Measurements from ENCODE around the gene SCLY. TPM values are rescaled to one million over a fixed set of nuclear protein-coding genes. Genes with fewer than 3 reads are reported as not detected.

Gene SCLY
- total and polyA plus RNA-seq, 2 of the 8 experiments (the other 6 are each of a cell fraction or from before 2014, with no cell fraction given) = 79.0 to 79.5 TPM

GRCh38 chr2:238030422-238031155 is 30.2 kb upstream of the SCLY start (continued):
- TF ChIP-seq, protein P1, sequence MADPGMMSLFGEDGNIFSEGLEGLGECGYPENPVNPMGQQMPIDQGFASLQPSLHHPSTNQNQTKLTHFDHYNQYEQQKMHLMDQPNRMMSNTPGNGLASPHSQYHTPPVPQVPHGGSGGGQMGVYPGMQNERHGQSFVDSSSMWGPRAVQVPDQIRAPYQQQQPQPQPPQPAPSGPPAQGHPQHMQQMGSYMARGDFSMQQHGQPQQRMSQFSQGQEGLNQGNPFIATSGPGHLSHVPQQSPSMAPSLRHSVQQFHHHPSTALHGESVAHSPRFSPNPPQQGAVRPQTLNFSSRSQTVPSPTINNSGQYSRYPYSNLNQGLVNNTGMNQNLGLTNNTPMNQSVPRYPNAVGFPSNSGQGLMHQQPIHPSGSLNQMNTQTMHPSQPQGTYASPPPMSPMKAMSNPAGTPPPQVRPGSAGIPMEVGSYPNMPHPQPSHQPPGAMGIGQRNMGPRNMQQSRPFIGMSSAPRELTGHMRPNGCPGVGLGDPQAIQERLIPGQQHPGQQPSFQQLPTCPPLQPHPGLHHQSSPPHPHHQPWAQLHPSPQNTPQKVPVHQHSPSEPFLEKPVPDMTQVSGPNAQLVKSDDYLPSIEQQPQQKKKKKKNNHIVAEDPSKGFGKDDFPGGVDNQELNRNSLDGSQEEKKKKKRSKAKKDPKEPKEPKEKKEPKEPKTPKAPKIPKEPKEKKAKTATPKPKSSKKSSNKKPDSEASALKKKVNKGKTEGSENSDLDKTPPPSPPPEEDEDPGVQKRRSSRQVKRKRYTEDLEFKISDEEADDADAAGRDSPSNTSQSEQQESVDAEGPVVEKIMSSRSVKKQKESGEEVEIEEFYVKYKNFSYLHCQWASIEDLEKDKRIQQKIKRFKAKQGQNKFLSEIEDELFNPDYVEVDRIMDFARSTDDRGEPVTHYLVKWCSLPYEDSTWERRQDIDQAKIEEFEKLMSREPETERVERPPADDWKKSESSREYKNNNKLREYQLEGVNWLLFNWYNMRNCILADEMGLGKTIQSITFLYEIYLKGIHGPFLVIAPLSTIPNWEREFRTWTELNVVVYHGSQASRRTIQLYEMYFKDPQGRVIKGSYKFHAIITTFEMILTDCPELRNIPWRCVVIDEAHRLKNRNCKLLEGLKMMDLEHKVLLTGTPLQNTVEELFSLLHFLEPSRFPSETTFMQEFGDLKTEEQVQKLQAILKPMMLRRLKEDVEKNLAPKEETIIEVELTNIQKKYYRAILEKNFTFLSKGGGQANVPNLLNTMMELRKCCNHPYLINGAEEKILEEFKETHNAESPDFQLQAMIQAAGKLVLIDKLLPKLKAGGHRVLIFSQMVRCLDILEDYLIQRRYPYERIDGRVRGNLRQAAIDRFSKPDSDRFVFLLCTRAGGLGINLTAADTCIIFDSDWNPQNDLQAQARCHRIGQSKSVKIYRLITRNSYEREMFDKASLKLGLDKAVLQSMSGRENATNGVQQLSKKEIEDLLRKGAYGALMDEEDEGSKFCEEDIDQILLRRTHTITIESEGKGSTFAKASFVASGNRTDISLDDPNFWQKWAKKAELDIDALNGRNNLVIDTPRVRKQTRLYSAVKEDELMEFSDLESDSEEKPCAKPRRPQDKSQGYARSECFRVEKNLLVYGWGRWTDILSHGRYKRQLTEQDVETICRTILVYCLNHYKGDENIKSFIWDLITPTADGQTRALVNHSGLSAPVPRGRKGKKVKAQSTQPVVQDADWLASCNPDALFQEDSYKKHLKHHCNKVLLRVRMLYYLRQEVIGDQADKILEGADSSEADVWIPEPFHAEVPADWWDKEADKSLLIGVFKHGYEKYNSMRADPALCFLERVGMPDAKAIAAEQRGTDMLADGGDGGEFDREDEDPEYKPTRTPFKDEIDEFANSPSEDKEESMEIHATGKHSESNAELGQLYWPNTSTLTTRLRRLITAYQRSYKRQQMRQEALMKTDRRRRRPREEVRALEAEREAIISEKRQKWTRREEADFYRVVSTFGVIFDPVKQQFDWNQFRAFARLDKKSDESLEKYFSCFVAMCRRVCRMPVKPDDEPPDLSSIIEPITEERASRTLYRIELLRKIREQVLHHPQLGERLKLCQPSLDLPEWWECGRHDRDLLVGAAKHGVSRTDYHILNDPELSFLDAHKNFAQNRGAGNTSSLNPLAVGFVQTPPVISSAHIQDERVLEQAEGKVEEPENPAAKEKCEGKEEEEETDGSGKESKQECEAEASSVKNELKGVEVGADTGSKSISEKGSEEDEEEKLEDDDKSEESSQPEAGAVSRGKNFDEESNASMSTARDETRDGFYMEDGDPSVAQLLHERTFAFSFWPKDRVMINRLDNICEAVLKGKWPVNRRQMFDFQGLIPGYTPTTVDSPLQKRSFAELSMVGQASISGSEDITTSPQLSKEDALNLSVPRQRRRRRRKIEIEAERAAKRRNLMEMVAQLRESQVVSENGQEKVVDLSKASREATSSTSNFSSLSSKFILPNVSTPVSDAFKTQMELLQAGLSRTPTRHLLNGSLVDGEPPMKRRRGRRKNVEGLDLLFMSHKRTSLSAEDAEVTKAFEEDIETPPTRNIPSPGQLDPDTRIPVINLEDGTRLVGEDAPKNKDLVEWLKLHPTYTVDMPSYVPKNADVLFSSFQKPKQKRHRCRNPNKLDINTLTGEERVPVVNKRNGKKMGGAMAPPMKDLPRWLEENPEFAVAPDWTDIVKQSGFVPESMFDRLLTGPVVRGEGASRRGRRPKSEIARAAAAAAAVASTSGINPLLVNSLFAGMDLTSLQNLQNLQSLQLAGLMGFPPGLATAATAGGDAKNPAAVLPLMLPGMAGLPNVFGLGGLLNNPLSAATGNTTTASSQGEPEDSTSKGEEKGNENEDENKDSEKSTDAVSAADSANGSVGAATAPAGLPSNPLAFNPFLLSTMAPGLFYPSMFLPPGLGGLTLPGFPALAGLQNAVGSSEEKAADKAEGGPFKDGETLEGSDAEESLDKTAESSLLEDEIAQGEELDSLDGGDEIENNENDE (IDR thresholded peaks at IDR 0.05; ENCODE audit: insufficient replicate concordance, low read length) = no peak
- TF ChIP-seq RAD21 (IDR thresholded peaks at IDR 0.05 in 1 of 2, conservative IDR thresholded peaks at IDR 0.05 in 1 of 2; ENCODE audit: low read depth in 2 of 2, low read length in 2 of 2) (peak in 1 of 2 experiments; percentile 20; a peak in 1 of 4 replicates), YY1 (IDR thresholded peaks at IDR 0.05; ENCODE audit: low read depth, low read length) (no peak)
